Stimulated activated CD8-positive, alpha-beta memory T cell treated with anti-CD3 and anti-CD28 coated beads, Interleukin-12 subunit alpha, Interleukin-12 subunit beta, amount 100 ng/mL, for 24 hours (primary cell): ENCODE data around the gene TNS3.
"Not testable (repeated sequence)": the region's sequence is repeated elsewhere in the genome, so short reads cannot be mapped to it uniquely, and the experiment has no call there.

Experiments
- DNase-seq: peaks from one replicate; pipeline ENCODE4 v3.0.0-alpha.2; 2020; ENCODE audit errors: extremely low read depth

TNS3 gene

GRCh38 chr7:47603514-47604255 lies 21.8 kb upstream of the TNS3 start:
- not testable (repeated sequence) for DNase-seq

GRCh38 chr7:47602272-47603004 lies 20.5 kb upstream of the TNS3 start:
- no peak for DNase-seq

- no peak for DNase-seq
Measured at GRCh38 chr7:47601881-47602249, 20.0 kb upstream of the TNS3 start.

GRCh38 chr7:47601119-47601880 lies 19.4 kb upstream of the TNS3 start:
- DNase-seq, result no peak

GRCh38 chr7:47600199-47601118 lies 18.5 kb upstream of the TNS3 start:
- no peak for DNase-seq

- no peak for DNase-seq
Measured at GRCh38 chr7:47597379-47597778, 15.5 kb upstream of the TNS3 start.

- no peak for DNase-seq
Measured at GRCh38 chr7:47596502-47597202, 14.7 kb upstream of the TNS3 start.

- DNase-seq, result no peak
Measured at GRCh38 chr7:47594406-47594805, 12.5 kb upstream of the TNS3 start.

- no peak for DNase-seq
Measured at GRCh38 chr7:47591655-47592572, 10.0 kb upstream of the TNS3 start.

GRCh38 chr7:47591089-47591654 lies 9.3 kb upstream of the TNS3 start:
- DNase-seq, result no peak

GRCh38 chr7:47590215-47590614 lies 8.3 kb upstream of the TNS3 start:
- DNase-seq, result not testable (repeated sequence)

GRCh38 chr7:47588704-47589225 lies 6.9 kb upstream of the TNS3 start:
- DNase-seq, result no peak

- DNase-seq, result no peak
Measured at GRCh38 chr7:47587976-47588375, 6.1 kb upstream of the TNS3 start.

GRCh38 chr7:47587351-47587750 lies 5.4 kb upstream of the TNS3 start:
- DNase-seq, result no peak

GRCh38 chr7:47586925-47587324 lies 5.0 kb upstream of the TNS3 start:
- no peak for DNase-seq

GRCh38 chr7:47586161-47586670 lies 4.3 kb upstream of the TNS3 start:
- DNase-seq, result not testable (repeated sequence)

GRCh38 chr7:47584536-47584895 lies 2.6 kb upstream of the TNS3 start:
- no peak for DNase-seq

- DNase-seq, result no peak
Measured at GRCh38 chr7:47583739-47584535, 2.0 kb upstream of the TNS3 start.
